Measurements from ENCODE around the gene ART1.

DNA sequence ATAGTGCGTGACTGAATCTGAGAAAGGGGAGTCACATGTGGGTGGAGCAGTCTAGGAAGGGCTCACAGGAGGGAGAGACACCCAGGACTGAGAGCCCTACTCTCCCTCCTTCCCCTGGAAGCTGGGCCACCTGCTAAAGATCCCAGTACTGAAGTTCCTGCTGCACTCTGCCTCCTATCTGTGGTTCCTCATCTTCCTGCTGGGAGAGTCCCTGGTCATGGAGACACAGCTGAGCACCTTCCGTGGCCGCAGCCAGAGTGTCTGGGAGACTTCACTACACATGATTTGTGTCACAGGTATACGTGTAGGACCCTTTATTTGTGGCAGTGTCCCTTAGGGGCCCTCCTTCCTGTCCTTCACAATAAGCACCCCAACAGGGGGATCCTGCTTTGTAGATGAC, 22.4 kb upstream of the ART1 start:
- TF ChIP-seq, protein P1, sequence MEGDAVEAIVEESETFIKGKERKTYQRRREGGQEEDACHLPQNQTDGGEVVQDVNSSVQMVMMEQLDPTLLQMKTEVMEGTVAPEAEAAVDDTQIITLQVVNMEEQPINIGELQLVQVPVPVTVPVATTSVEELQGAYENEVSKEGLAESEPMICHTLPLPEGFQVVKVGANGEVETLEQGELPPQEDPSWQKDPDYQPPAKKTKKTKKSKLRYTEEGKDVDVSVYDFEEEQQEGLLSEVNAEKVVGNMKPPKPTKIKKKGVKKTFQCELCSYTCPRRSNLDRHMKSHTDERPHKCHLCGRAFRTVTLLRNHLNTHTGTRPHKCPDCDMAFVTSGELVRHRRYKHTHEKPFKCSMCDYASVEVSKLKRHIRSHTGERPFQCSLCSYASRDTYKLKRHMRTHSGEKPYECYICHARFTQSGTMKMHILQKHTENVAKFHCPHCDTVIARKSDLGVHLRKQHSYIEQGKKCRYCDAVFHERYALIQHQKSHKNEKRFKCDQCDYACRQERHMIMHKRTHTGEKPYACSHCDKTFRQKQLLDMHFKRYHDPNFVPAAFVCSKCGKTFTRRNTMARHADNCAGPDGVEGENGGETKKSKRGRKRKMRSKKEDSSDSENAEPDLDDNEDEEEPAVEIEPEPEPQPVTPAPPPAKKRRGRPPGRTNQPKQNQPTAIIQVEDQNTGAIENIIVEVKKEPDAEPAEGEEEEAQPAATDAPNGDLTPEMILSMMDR (IDR thresholded peaks at IDR 0.05; ENCODE audit: control extremely low read depth in 1 of 3, insufficient read depth in 1 of 3, low read depth in 1 of 3, low read length in 3 of 3): no peak
- no peak for TF ChIP-seq GABPA (IDR thresholded peaks at IDR 0.05; ENCODE audit: borderline replicate concordance, insufficient read depth, low read length)
- no peak for TF ChIP-seq CBX8 (IDR thresholded peaks at IDR 0.05; ENCODE audit: borderline replicate concordance, low read depth, low read length)
- no peak for TF ChIP-seq SUZ12 (IDR thresholded peaks at IDR 0.05; ENCODE audit: low read length)
- TF ChIP-seq, protein P2, sequence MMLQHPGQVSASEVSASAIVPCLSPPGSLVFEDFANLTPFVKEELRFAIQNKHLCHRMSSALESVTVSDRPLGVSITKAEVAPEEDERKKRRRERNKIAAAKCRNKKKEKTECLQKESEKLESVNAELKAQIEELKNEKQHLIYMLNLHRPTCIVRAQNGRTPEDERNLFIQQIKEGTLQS (IDR thresholded peaks at IDR 0.05; ENCODE audit: insufficient read depth, low read depth, low read length): no peak
- no peak for TF ChIP-seq EZH2 (IDR thresholded peaks at IDR 0.05; ENCODE audit: low read depth, low read length, severe bottlenecking)
- TF ChIP-seq YY1 (IDR thresholded peaks at IDR 0.05; ENCODE audit: low read depth, low read length): no peak
- TF ChIP-seq ASH2L (IDR thresholded peaks at IDR 0.05; ENCODE audit: low read length): no peak
- TF ChIP-seq, protein P3, sequence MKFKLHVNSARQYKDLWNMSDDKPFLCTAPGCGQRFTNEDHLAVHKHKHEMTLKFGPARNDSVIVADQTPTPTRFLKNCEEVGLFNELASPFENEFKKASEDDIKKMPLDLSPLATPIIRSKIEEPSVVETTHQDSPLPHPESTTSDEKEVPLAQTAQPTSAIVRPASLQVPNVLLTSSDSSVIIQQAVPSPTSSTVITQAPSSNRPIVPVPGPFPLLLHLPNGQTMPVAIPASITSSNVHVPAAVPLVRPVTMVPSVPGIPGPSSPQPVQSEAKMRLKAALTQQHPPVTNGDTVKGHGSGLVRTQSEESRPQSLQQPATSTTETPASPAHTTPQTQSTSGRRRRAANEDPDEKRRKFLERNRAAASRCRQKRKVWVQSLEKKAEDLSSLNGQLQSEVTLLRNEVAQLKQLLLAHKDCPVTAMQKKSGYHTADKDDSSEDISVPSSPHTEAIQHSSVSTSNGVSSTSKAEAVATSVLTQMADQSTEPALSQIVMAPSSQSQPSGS (IDR thresholded peaks at IDR 0.05; ENCODE audit: low read length): no peak

Measured in H1 (cell line).